NCI-H1436 treated with DMSO at 0.1 percent for 48 hours (cell line): ENCODE results near the gene IL1R2.
"Not testable (repeated sequence)": the region's sequence is repeated elsewhere in the genome, so short reads cannot be mapped to it uniquely, and the experiment has no call there.

ENCODE experiments used
- DNase-seq: peaks from one replicate; lab custom pipeline; 2025; lab: John Stamatoyannopoulos, UW

Gene IL1R2

GRCh38 chr2:102000012-102000411, 8.3 kb downstream of the IL1R2 start:
- no peak for DNase-seq

- DNase-seq: no peak
Observed at GRCh38 chr2:102000813-102001766, 9.3 kb downstream of the IL1R2 start.

- no peak for DNase-seq
Observed at GRCh38 chr2:102001767-102002142, 10.0 kb downstream of the IL1R2 start.

- no peak for DNase-seq
Observed at GRCh38 chr2:102002228-102002627, 10.5 kb downstream of the IL1R2 start.

GRCh38 chr2:102002909-102003308, 11.1 kb downstream of the IL1R2 start:
- DNase-seq: not testable (repeated sequence)

- DNase-seq: no peak
Observed at GRCh38 chr2:102003696-102004095, 11.9 kb downstream of the IL1R2 start.

GRCh38 chr2:102004581-102004980, 12.8 kb downstream of the IL1R2 start:
- no peak for DNase-seq

GRCh38 chr2:102005449-102005848, 13.7 kb downstream of the IL1R2 start:
- DNase-seq: no peak

GRCh38 chr2:102005989-102006885, 14.5 kb downstream of the IL1R2 start:
- DNase-seq: no peak

GRCh38 chr2:102006886-102007278, 15.1 kb downstream of the IL1R2 start:
- DNase-seq: no peak

GRCh38 chr2:102008490-102008889, 16.7 kb downstream of the IL1R2 start:
- no peak for DNase-seq

- DNase-seq: no peak
Observed at GRCh38 chr2:102009557-102009956, 17.8 kb downstream of the IL1R2 start.

- DNase-seq: no peak
Observed at GRCh38 chr2:102010902-102011301, 19.1 kb downstream of the IL1R2 start.

- no peak for DNase-seq
Observed at GRCh38 chr2:102012061-102012614, 20.4 kb downstream of the IL1R2 start.

GRCh38 chr2:102013206-102014040, 21.7 kb downstream of the IL1R2 start:
- DNase-seq: no peak

GRCh38 chr2:102014041-102014345, 22.2 kb downstream of the IL1R2 start:
- DNase-seq: no peak

- no peak for DNase-seq
Observed at GRCh38 chr2:102015399-102015798, 23.6 kb downstream of the IL1R2 start.

GRCh38 chr2:102016399-102016955, 24.7 kb downstream of the IL1R2 start:
- DNase-seq: no peak

GRCh38 chr2:102018823-102019445, 27.2 kb downstream of the IL1R2 start:
- no peak for DNase-seq

GRCh38 chr2:102020596-102021170, 28.9 kb downstream of the IL1R2 start:
- DNase-seq: no peak

GRCh38 chr2:102021779-102022178, 30.0 kb downstream of the IL1R2 start:
- no peak for DNase-seq
